Measurements from ENCODE around the gene A3GALT2.

GRCh38 chr1:33272509-33272908, 48.4 kb downstream of the A3GALT2 start:
- TF ChIP-seq ZBTB40 (IDR thresholded peaks at IDR 0.05) (no peak), ZBTB40 (CRISPR knock-in tag; IDR thresholded peaks at IDR 0.05) (no peak), POLR2A (conservative IDR thresholded peaks at IDR 0.05) (no peak), HIVEP1 (CRISPR knock-in tag; IDR thresholded peaks at IDR 0.05) (no peak), NFE2L1 (tag; IDR thresholded peaks at IDR 0.05; ENCODE audit: borderline replicate concordance, low read depth) (no peak), ZNF561 (CRISPR knock-in tag; conservative IDR thresholded peaks at IDR 0.05) (no peak), USF2 (CRISPR knock-in tag; IDR thresholded peaks at IDR 0.05) (no peak), POLR2AphosphoS5 (IDR thresholded peaks at IDR 0.05; ENCODE audit: control insufficient read depth, insufficient read depth, low read depth, low read length) (no peak), ZKSCAN1 (IDR thresholded peaks at IDR 0.05; ENCODE audit: low read depth, low read length) (no peak), NCOR1 (IDR thresholded peaks at IDR 0.05) (no peak), HNRNPH1 (optimal IDR thresholded peaks at IDR 0.05; ENCODE audit: low read depth, low read length) (no peak), MXD1 (CRISPR knock-in tag; IDR thresholded peaks at IDR 0.05; ENCODE audit: borderline replicate concordance, poor library complexity, severe bottlenecking) (no peak), ZNF644 (tag; IDR thresholded peaks at IDR 0.05; ENCODE audit: low read depth) (no peak)
- TF ChIP-seq, protein P1, sequence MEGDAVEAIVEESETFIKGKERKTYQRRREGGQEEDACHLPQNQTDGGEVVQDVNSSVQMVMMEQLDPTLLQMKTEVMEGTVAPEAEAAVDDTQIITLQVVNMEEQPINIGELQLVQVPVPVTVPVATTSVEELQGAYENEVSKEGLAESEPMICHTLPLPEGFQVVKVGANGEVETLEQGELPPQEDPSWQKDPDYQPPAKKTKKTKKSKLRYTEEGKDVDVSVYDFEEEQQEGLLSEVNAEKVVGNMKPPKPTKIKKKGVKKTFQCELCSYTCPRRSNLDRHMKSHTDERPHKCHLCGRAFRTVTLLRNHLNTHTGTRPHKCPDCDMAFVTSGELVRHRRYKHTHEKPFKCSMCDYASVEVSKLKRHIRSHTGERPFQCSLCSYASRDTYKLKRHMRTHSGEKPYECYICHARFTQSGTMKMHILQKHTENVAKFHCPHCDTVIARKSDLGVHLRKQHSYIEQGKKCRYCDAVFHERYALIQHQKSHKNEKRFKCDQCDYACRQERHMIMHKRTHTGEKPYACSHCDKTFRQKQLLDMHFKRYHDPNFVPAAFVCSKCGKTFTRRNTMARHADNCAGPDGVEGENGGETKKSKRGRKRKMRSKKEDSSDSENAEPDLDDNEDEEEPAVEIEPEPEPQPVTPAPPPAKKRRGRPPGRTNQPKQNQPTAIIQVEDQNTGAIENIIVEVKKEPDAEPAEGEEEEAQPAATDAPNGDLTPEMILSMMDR (IDR thresholded peaks at IDR 0.05 in 2 of 3, conservative IDR thresholded peaks at IDR 0.05 in 1 of 3; ENCODE audit: insufficient read depth in 2 of 3, low read depth in 1 of 3, low read length in 3 of 3): no peak
- TF ChIP-seq, protein P2, sequence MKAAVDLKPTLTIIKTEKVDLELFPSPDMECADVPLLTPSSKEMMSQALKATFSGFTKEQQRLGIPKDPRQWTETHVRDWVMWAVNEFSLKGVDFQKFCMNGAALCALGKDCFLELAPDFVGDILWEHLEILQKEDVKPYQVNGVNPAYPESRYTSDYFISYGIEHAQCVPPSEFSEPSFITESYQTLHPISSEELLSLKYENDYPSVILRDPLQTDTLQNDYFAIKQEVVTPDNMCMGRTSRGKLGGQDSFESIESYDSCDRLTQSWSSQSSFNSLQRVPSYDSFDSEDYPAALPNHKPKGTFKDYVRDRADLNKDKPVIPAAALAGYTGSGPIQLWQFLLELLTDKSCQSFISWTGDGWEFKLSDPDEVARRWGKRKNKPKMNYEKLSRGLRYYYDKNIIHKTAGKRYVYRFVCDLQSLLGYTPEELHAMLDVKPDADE (conservative IDR thresholded peaks at IDR 0.05; ENCODE audit: control insufficient read depth, low read depth, low read length): no peak
